HG02571 (cell line): Measurements from ENCODE around the gene EXOC3.
A peak's percentile ranks its signal among the peaks of the same experiment; 100 is the strongest.

Experiments used
- ATAC-seq: cut with Tn5 transposase; IDR thresholded peaks from one replicate; pipeline ENCODE4 v1.9.1; 2021; ENCODE audit warnings: mild to moderate bottlenecking, moderate library complexity; ENCODE audit not compliant: unreplicated experiment

EXOC3 gene

DNA sequence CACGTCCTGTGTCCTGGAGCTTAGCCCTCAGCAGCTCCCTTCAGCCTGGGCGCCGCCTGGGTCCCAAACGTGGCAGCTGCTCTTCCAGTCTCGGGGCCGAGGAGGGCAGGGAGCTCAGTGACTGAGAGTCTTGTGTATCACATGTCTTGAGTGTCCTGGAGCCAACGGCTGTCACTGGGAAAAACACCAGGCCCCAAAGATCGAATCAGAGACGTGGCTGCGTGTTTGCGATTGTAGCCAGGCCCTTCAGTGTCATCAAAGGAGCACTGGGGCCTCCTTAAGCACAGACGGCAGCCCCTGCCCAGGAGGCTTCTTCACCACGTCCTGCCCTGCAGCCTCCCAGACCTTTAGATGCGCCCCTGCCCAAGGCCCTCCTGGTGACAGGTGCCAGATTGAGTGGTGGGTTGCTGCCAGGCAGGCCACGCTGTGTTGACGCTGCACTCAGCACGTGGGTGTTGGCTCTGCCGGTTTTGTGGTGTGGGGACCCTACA is 5.7 kb upstream of the EXOC3 start:
- no peak for ATAC-seq

DNA sequence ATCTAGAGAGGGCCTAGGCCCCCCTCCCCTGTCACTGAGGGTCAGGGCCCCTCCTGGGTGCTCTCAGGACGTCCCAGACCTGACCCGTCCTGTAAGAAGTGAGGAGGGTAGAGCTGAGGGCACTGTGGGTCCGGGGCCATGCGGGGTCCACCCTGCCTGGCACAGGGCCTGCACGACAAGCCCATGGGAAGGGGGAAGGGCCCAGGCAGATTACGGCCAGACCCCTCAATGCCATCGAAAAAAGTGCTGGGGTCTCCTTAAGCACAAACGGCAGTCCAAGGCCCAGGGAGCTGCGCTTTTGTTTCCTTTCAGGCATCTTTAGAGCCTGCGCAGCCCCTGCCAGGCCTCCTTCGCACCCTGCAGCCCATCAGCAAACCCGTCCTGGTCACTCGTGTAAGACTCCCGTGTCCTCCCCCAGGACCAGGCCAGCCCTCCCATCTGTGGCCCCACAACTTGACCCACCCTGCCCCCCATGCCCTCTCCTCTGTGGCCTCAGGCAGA is 4.4 kb upstream of the EXOC3 start:
- ATAC-seq = no peak

DNA sequence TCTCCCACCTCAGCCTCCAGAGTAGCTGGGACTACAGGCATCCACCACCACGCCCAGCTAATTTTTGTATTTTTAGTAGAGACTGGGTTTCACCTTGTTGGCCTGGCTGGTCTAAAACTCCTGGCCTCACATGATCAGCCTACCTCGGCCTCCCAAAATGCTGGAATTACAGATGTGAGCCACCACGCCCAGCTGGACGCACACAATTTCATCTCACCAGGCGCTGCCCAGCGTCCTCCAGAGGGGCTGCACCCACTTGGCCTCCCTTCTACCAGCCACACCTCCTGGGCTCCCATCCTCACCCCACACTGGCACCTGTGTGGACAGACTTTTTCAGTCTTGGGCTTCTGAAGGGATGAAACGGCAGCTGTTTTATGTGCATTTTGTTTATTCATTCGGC is 3.8 kb upstream of the EXOC3 start:
- no peak for ATAC-seq

DNA sequence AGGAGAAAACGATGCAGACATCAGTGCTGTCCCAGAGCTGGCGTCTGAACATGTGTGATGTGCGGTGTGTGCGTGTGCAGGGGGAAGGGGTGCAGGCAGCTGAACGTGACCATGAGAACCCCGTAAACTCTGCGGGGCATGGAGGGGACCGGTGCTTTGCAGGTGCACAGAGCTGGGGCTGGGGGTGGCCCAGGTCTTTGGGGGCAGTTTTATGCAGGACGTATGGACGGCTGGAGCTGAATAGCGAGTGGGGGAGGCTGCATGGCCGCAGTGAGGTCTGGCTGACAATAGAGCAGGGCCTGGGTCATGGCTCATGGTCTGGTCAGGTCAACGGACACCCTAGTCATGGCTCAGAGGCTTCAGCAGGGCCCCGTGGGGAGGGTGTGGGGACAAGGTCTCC is 3.3 kb upstream of the EXOC3 start:
- no peak for ATAC-seq

DNA sequence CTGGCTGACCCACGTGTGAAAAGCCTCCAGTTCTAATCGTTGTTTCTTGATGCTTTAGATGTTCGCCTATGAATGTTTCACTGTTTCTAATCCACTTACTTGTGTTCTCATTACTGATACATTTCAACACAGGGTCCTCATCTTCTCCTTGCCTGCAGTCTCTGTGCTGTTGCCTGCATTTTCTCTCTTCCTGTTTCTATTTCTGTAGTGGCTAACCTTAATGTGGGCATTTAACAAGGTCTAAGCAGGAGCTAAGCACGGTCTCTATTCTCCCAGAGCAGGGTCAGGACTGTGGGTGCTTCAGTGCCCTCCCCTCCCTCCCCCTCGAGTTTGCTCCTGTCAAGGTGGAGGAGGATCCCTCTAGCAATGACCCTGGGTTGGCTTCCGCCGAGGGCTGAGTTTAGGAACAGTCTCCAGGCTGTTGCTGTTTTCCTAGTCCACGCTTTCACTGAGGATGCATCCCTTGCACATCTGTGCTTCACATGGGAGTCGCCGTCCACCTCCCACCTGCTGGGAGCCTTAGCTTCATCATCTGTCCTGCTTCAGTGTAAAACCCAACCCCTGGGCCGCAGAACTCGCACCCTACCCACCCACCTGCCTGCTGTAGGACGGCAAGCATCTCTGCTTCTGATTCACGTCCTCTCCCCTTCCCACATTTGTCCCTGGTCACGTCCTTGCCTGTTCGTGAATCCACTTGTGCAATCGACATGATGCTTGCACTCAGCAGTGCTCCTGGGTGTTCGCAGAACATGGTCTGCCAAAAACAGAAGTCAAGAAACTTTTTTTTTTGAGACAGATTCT is 2.4 kb upstream of the EXOC3 start:
- no peak for ATAC-seq

DNA sequence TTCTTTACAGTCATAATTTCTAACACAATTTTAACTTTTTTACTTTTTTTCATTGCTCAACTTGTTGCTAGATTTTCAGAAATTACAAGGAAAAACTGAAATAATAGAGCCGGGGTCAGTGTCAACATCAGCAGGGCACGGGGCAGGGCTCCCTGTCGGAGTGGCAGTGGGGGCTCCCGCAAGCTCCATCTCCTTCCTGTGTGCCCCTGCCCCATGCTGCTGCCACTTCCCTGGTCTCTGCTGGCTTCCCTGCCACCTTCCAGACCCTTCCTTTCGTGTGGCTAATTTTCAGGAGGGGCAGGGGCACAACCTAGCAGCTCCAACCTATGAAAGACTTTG is 1.0 kb upstream of the EXOC3 start:
- ATAC-seq = no peak

DNA sequence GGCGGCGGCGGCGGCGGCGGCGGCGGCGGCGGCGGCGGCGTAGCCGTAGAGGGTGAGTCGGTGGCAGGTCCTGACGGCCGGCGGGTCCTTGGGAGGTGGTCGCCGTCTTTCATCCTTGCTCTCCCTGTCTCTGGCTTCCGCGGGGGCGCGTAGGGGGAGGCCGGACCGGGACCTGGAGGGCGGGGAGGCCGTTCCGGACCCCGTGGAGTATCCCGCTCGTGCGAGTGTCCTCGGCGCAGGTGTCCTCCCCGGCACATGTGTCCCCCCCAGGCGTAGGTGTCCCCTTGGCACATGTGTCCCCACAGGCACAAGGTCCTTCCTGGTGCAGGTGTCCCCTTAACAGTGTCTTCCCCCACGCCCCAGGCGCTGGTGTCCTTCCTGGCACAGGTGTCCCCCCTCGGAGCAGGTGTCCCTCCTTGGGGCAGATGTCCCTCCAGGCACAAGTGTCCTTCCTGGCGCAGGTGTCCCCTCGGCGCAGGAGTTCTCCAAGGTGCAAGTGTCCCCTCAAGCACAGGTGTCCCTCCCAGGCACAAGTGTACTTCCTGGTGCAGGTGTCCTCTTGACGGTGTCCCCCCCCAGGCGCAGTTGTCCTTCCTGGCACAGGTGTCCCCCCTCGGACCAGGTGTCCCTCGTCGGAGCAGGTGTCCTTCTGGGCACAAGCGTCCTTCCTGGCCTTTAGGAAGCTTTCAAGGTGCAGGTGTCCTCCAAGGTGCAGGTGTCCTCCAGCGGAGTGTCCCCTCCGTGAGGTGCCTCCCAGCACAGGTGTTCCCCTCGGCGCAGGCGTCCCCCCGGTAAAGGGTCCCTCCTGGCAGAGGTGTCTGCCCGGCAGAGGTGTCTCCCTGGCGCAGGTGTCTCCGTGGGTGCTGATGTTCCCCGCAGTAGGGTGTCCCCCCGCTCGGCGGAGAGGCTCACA is 519 bp downstream of the EXOC3 start:
- ATAC-seq = peak; percentile 18

DNA sequence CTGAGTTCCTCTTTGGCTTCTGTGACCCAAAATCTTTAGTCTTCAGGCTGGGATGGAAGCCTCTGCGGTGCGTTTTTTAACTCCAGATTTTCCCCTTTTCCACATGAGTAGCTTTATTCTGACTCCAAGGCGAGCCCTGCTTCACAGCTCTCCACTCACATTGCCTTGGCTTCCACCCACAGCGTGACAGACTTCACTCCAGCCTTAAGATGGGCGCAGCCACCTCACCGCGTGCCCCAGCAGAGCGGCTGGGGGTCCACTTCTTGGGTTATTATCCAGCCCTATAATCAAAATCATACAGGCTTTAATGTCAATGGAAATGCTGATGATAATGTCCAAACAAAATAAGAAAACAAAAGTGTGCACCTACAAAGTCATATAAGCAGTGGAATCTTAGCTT is 1.2 kb downstream of the EXOC3 start:
- ATAC-seq = no peak

DNA sequence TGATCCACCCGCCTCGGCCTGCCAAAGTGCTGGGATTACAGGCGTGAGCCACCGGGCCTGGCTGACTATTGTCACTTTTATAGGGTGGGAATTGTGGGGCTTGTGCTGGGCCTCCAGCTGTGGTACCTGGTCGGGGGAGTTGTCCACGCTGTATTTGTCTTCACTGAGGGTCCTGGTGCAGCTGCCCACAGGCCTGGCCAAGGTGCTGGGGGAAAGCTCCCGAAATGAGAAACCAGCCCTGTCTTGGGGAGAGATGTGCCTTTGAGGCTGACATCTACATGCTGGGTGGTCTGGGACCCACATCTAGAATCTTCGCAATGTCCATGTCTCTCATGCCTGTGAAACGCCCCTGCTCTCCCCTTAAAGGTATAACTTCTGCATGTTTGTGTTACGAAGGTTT is 2.6 kb downstream of the EXOC3 start:
- no peak for ATAC-seq

DNA sequence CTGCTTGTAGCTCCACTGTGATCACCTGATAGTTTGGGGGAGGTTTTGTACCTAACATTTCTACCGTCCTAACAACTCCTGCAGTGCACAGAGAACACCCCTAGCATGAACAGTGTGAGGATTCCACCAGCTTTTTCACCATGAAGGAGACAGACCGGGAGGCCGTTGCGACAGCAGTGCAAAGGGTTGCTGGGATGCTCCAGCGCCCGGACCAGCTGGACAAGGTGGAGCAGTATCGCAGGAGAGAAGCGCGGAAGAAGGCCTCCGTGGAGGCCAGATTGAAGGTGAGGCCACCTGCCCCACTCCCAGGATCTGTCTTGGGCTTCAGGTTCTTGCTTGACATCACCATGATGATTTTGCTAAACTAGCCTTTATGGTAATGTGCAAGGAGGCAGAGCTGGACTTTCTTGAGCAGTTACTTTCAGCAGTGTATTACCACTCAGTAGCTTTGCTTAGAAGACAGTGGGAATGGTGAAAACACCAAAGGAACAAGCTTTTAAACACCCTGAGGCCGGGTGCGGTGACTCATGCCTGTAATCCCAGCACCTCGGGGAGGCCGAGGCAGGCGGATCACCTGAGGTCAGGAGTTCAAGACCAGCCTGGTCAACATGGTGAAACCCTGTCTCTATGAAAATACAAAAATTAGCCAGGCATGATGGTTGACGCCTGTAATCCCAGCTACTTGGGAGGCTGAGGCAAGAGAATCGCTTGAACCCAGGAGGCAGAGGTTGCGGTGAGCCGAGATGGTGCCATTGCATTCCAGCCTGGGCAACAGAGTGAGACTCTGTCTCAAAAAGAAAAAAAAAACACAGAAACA is 3.3 kb downstream of the EXOC3 start:
- ATAC-seq = no peak

DNA sequence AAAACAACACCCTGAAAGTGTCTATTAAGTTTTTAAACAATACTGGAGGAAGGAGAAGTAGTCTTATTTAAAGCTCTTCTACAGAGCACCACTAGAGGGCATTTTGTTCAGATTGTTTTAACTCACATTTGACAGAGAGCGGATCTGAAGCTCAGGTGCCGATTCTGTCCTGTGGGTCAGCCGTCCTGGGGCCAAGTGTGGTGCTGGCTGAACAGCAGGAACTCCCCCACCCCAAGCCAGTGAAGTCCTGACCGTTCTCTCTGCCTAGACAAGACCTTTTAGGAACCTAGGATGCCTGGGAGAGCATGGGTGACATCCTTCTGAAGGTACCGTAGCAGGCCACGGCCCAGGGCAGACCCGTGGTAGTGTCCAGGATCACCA is 3.9 kb downstream of the EXOC3 start:
- ATAC-seq = no peak

DNA sequence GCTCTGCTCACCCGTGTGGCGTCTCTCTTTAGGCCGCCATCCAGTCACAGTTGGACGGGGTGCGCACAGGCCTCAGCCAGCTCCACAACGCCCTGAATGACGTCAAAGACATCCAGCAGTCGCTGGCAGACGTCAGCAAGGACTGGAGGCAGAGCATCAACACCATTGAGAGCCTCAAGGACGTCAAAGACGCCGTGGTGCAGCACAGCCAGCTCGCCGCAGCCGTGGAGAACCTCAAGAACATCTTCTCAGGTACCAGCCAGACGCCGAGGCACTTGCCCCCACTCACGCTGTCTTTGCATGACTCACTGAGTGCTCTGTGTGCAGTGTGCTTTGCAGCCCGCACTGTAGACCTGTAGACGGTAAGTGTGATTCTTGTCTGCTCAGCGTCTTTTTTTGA is 4.5 kb downstream of the EXOC3 start:
- ATAC-seq = no peak

DNA sequence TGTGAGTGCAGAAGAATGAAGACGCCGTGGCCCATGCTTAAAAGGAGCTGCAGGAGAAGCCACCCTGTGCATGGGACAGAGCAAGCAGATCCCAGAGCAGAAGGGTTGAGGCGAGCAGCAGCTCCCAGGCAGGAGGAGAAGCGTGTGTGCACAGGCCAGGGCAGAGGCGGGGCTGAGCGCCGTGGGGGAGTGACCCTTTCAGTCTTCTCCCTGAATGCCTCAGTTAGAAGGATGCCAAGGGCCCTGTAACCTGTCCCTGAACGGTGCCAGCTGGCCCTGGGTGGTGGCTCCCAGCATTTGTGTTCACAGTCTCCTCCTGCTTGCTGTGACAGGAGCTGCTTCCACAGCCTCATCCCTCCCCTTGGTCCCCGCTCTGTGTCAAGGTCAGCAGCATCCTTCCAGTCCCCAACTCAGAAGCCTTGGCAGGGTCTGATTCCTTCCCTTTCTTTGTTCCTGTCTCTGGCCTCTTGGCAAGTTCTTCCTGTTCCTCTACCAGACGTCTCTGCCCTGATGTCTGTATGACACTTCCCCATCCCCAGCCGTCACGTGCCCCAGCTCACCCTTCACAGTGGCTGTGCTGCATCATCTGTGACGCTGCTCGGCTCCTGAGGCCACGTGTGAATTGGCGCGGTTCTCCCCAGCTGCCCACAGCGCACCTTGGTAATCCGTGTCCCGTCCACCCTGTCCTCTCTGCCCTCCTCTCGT is 5.2 kb downstream of the EXOC3 start:
- ATAC-seq = no peak

DNA sequence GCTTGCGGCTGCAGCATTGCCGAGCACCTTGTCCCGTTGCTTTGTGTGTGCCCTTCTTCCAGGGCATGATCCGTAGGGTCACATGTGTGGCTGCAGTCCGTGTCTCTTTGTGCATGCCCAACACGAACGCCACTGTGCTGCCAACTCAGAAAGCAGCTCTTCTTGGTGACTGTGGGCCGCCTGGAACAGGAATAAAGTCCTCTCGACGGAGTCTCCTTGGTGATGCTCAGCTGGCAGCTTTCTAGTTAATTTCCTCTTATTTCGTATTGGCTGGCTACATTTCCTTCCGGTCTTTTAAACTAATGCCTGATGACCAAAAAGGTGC is 5.8 kb downstream of the EXOC3 start:
- no peak for ATAC-seq

DNA sequence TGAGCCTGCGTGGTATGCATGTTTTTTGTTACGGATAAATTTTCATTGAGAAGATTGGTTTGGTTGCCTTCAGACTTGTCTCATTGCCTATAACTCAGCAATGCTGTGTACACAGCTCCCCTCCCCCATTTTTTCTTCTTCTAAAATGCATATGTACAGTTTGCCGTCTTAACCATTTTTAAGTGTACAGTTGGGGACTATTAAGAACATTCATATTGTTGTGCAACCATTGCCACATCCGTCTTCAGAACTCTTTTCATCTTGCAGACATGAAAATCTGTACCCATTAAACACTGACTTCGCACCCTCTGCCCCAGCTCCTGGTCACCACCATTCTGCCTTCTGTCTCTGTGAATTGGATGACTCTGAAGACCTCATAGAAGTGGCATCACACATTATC is 6.2 kb downstream of the EXOC3 start:
- no peak for ATAC-seq

DNA sequence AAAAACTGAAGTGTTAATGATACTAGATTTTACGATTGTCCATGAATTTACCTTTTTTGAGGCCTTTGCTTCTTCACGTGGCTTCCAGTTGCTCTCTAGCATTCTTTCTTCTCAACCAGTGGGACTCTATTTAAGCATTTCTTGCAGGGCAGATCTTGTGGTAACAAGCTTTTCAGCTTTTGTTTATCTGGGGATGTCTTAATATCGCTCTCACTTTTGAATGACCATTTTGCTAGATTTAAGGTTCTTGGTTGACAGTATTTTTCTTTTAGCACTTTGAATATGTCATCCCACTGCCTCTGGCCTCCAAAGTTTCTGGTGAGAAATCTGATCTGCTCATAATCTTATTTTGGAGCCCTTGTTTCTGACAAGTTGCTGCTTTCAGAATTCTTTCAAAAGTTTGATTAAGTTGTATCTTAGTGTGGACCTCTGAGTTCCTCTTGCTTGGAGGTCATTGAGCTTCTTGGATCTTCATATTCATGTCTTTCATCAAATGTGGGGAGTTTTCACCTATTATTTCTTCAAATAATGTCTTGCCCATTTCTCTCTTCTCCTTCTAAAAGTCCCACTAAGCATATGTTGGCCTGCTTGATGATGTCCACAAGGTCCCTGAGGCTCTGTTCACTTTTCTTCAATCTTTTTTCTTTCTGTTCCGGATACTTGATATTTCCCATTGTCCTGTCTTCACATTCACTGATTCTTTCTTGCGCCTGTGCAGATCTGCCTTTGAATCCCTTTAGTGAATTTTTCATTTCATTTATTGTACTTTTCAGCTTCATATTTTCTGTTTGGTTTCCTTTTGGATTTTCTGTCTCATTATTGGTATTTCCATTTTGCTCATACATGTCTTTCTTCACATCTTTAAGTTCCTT is 8.8 kb downstream of the EXOC3 start:
- ATAC-seq = no peak

DNA sequence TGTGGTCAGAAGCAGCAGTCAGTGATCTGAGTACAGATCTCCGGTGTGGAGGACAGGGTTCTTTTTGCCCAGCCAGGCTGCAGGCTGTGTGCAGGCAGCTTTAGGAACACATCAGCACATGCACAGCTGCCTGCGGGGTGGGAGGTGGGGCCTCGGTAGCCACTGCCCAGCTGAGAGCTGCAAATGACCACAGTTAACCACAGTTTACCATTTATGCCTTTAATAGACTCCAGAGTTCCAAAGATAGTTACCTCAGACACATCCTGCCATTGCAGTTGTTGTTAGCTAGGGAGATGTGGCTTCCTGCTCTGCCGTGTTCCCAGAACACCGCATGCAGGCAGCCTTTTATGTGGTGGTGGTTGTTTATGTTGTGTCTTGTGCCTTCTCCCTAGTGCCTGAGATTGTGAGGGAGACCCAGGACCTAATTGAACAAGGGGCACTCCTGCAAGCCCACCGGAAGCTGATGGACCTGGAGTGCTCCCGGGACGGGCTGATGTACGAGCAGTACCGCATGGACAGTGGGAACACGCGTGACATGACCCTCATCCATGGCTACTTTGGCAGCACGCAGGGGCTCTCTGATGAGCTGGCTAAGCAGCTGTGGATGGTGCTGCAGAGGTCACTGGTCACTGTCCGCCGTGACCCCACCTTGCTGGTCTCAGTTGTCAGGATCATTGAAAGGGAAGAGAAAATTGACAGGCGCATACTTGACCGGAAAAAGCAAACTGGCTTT is 10.2 kb downstream of the EXOC3 start:
- ATAC-seq = no peak

DNA sequence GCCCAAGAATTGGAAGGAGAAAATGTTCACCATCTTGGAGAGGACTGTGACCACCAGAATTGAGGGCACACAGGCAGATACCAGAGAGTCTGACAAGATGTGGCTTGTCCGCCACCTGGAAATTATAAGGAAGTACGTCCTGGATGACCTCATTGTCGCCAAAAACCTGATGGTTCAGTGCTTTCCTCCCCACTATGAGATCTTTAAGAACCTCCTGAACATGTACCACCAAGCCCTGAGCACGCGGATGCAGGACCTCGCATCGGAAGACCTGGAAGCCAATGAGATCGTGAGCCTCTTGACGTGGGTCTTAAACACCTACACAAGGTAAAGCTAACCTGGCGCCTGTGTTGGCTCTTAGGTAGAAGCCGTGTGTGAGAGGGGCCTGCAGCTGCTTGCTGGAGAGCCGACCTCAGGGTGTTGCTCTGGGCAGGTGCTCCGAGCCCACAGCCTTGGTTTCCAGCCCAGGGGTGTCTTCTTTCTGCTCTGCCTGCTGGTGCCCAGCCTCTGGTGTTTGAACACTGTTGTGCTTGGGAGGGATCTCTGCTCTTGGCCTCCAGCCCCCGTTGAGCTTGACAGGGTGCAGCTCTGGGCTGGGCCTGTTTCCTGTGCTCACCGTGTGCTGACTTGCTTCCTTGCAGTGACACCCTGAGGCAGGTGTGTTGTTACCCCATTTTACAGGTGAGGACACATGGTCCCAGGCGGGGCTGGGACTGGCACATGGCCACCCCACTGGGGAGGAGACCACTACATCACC is 10.9 kb downstream of the EXOC3 start:
- ATAC-seq = no peak
